GM23248 (cell line): ENCODE results near the gene HS6ST1.

Experiments used
- EZH2 ChIP-seq: fragments of 200-600 bp; sonication (generic); IDR thresholded peaks from 2 replicates; pipeline ENCODE4 v1.6.1; 2018; ENCODE audit warnings: antibody characterized with exemption, mild to moderate bottlenecking; ENCODE audit not compliant: insufficient read depth, poor library complexity, severe bottlenecking
- EZH2phosphoT487 ChIP-seq: fragments of 200-600 bp; sonication (generic); IDR thresholded peaks from 2 replicates; pipeline ENCODE4 v1.6.1; 2018; ENCODE audit warnings: antibody characterized with exemption, moderate library complexity, mild to moderate bottlenecking, low read depth; ENCODE audit not compliant: insufficient read depth

GRCh38 chr2:128215897-128216642 is 102.6 kb downstream of the HS6ST1 start:
- no peak for TF ChIP-seq EZH2
- no peak for TF ChIP-seq EZH2phosphoT487
